ENCODE measurements around the gene ST3GAL6.
A peak's percentile ranks its signal among the peaks of the same experiment; 100 is the strongest.

ST3GAL6 gene

DNA sequence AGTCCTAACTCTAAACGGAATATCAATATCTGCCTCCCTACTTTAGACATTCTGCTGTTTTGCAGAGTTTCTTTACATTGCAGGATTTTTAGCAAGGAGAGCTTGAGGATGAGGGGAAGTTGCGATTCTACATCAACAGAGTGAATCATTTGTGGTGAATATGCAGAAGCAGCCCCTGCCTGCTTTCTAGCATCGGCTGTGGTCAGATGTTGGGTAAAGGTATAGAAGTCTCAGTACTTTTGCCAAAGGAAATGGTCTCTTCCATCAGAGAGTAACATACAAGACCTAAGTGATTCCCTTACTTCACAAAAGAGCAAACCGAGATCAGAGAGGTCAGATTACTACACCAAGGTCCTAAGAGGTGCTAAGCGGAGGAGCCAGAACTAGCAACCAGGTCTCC lies 15.2 kb downstream of the ST3GAL6 start:
- H3K4me3 ChIP-seq (ENCODE audit: low read depth, low read length), result no peak overlapping the region
- peak; percentile 81 for DNase-seq (ENCODE audit: low read depth)
- TF ChIP-seq, protein P1, sequence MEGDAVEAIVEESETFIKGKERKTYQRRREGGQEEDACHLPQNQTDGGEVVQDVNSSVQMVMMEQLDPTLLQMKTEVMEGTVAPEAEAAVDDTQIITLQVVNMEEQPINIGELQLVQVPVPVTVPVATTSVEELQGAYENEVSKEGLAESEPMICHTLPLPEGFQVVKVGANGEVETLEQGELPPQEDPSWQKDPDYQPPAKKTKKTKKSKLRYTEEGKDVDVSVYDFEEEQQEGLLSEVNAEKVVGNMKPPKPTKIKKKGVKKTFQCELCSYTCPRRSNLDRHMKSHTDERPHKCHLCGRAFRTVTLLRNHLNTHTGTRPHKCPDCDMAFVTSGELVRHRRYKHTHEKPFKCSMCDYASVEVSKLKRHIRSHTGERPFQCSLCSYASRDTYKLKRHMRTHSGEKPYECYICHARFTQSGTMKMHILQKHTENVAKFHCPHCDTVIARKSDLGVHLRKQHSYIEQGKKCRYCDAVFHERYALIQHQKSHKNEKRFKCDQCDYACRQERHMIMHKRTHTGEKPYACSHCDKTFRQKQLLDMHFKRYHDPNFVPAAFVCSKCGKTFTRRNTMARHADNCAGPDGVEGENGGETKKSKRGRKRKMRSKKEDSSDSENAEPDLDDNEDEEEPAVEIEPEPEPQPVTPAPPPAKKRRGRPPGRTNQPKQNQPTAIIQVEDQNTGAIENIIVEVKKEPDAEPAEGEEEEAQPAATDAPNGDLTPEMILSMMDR (IDR thresholded peaks at IDR 0.05; ENCODE audit: low read depth, low read length), result no peak
- TF ChIP-seq POLR2A (IDR thresholded peaks at IDR 0.05; ENCODE audit: extremely low read depth, insufficient read length), result no peak
- TF ChIP-seq, protein P2, sequence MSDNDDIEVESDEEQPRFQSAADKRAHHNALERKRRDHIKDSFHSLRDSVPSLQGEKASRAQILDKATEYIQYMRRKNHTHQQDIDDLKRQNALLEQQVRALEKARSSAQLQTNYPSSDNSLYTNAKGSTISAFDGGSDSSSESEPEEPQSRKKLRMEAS (IDR thresholded peaks at IDR 0.05; ENCODE audit: low read depth, low read length), result no peak
- no peak for TF ChIP-seq MYC (IDR thresholded peaks at IDR 0.05; ENCODE audit: low read depth, low read length)

DNA sequence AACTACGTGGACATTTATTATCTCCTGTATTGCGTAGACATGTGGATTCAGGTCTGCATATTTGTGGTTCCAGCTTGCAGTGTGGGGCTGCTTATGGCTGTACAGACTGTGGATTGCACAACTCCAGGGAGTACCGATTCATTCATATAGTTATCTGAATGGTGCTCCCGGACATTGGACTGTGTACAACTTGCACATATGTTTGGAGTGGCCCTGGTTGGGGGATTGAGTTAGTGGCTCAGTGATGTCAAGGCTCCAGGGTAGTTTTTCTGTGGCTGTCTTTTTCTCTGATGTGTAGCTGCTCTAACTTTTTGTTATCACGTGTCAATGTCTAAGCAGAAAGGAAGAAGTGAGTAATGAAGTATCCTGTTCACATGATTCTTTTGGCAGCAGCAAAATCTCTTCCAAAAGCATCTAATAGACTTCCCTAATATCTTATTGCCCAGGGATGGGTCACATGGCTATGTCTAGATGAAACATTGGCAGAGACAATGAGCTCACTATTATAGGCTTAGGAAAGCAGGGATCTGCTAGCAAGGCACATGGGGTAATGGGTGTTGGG lies 15.8 kb downstream of the ST3GAL6 start:
- H3K4me3 ChIP-seq (ENCODE audit: low read depth, low read length), result no peak overlapping the region
- peak; percentile 81 for DNase-seq (ENCODE audit: low read depth)
- TF ChIP-seq, protein P1 (IDR thresholded peaks at IDR 0.05; ENCODE audit: low read depth, low read length), result no peak
- TF ChIP-seq, protein P2 (IDR thresholded peaks at IDR 0.05; ENCODE audit: low read depth, low read length), result 0 out of 2 replicates have a peak, but pooled peaks have one; percentile 2
- TF ChIP-seq POLR2A (IDR thresholded peaks at IDR 0.05; ENCODE audit: extremely low read depth, insufficient read length), result no peak

DNA sequence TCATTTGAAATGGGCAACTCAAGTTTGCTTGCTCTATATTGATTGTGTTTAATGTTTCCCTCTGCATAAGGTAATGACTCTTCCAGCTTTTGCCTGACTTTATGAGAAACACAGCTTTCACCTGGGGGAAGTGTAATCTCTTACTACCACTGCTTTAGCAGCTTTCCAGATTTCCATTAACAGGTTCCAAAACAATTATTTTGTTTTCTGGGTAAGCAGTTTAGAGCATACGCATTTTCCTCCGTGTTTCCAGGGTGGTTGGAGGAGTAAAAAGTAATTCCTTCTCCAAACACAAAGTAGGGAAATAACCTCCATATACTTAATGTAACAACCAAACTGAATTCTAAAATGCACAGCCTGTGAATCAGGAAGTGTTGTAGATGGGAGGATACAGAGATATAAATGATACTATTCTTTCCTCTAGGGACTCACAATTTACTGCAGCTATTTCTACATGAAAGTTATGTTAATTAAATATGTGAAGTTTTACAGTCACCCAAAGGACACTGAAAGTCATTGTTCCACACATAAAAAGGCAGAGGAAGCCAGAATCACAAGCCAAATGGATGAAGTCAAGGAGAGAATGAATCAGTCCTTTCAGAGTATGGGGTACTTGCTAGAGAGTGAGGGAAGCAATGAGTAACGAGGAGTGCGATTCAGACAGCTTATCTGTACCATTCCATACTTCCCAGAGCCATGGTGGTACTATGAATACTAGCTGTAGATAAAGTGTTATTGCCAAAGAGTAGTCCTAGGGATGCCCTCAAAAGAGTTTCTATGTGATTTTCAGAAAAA lies 16.6 kb downstream of the ST3GAL6 start:
- no peak overlapping the region for H3K4me3 ChIP-seq (ENCODE audit: low read depth, low read length)
- no peak for TF ChIP-seq POLR2A (IDR thresholded peaks at IDR 0.05; ENCODE audit: extremely low read depth, insufficient read length)
- TF ChIP-seq, protein P1 (IDR thresholded peaks at IDR 0.05; ENCODE audit: low read depth, low read length), result no peak
- TF ChIP-seq MYC (IDR thresholded peaks at IDR 0.05; ENCODE audit: low read depth, low read length), result no peak
- TF ChIP-seq, protein P2 (IDR thresholded peaks at IDR 0.05; ENCODE audit: low read depth, low read length), result no peak
- DNase-seq (ENCODE audit: low read depth), result peak; percentile 14

DNA sequence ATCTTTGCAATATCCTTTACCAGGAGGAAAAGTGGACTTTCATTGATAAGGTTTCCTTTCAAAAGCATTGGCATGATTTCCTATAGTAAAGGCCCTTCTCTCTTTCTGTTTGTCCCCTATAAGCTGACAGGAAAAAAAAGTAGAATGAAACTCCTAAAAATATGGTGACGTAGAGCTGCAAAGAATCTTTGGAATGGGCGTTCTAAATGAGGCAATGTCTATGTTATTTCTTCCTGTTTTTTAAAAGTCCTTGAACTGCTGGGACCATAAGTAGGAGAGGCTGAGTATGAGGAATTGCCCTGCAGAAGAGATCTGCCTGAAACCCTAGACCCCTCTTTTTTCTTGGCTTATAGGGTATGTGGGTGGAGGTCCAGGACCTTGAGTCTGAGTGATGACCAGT lies 17.2 kb downstream of the ST3GAL6 start:
- TF ChIP-seq, protein P2 (IDR thresholded peaks at IDR 0.05; ENCODE audit: low read depth, low read length), result no peak
- no peak for TF ChIP-seq MYC (IDR thresholded peaks at IDR 0.05; ENCODE audit: low read depth, low read length)
- TF ChIP-seq, protein P1 (IDR thresholded peaks at IDR 0.05; ENCODE audit: low read depth, low read length), result no peak
- TF ChIP-seq POLR2A (IDR thresholded peaks at IDR 0.05; ENCODE audit: extremely low read depth, insufficient read length), result no peak
- DNase-seq (ENCODE audit: low read depth), result no peak
- no peak overlapping the region for H3K4me3 ChIP-seq (ENCODE audit: low read depth, low read length)

DNA sequence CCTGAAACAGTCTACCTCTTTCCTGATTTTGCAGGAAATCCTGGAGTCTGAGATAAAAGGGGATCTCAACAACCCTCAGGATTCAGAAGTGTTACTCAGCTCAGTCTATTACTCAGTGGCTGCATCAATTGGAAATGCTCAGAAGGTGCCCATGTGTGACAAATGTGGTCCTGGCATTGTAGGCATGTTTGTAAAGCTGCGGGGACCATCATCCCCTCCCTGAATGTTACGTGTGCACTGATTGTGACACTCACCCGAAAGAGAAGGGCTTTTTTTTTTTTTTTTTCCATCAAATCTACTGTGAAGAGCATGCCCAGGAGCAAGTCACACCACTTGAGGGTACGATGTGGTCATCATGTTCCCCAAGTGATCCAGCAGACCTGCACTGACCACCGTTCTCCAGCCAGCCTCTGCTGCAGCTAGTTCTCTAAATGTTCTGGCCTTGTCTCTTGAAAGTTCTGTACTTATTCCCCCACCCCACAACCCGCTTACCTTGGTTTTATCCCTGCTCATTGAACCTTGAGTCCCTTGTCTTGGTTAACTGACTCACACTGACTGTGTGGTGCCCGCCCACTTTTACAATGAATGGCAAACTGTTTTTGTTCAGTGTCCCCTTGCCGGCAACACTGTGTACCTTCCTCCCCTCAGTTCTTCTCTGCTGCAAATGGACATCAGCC lies 19.8 kb downstream of the ST3GAL6 start:
- TF ChIP-seq, protein P1 (IDR thresholded peaks at IDR 0.05; ENCODE audit: low read depth, low read length), result no peak
- TF ChIP-seq, protein P2 (IDR thresholded peaks at IDR 0.05; ENCODE audit: low read depth, low read length), result no peak
- TF ChIP-seq POLR2A (IDR thresholded peaks at IDR 0.05; ENCODE audit: extremely low read depth, insufficient read length) (no peak), MYC (IDR thresholded peaks at IDR 0.05; ENCODE audit: low read depth, low read length) (no peak)
- DNase-seq (ENCODE audit: low read depth), result no peak

More for the DNA sequence above, 19.8 kb downstream of the ST3GAL6 start:
- no peak overlapping the region for H3K4me3 ChIP-seq (ENCODE audit: low read depth, low read length)

Data from NB4 (cell line).